Activated naive CD8-positive, alpha-beta T cell treated with anti-CD3 and anti-CD28 coated beads for 36 hours (primary cell): Measurements from ENCODE around the gene IL18R1. TPM values are rescaled to one million over a fixed set of nuclear protein-coding genes. Genes with fewer than 3 reads are reported as not detected.

Experiments
- DNase-seq: peaks from one replicate; pipeline ENCODE4 v3.0.0; 2021
- H3K27ac Mint-ChIP-seq: one replicate; pipeline ENCODE4 v1.8.0; 2022; ENCODE audit warnings: mild to moderate bottlenecking, moderate library complexity, mixed read lengths
- H3K27me3 Mint-ChIP-seq: one replicate; pipeline ENCODE4 v1.8.0; 2022; ENCODE audit warnings: mild to moderate bottlenecking, mixed read lengths
- H3K36me3 Mint-ChIP-seq: one replicate; pipeline ENCODE4 v1.8.0; 2021; ENCODE audit warnings: mild to moderate bottlenecking, mixed read lengths
- H3K4me1 Mint-ChIP-seq: one replicate; pipeline ENCODE4 v1.8.0; 2021; ENCODE audit warnings: mixed read lengths
- H3K4me3 Mint-ChIP-seq: one replicate; pipeline ENCODE4 v1.8.0; 2022; ENCODE audit warnings: mild to moderate bottlenecking, moderate library complexity, mixed read lengths
- H3K9me3 Mint-ChIP-seq: one replicate; pipeline ENCODE4 v1.8.0; 2022; ENCODE audit warnings: mixed read lengths
- total RNA-seq, 2 experiments: library from RNA; stranded (reverse); gene quantifications; one replicate each; pipeline ENCODE4 v1.2.3, GENCODE V29; 2021

IL18R1 gene
- total RNA-seq, 2 experiments from 2014 or later = 20.6 to 21.8 TPM

- Mint-ChIP-seq H3K9me3 (no peaks in the 10 kb centered on the region), H3K36me3 (no peaks in the 10 kb centered on the region), H3K27me3 (no peaks in the 10 kb centered on the region), H3K4me1 (peaks cover 6% of the 10 kb centered on the region), H3K4me3 (no peak overlapping the region), H3K27ac (no peak overlapping the region)
- DNase-seq = no peak
Measured at GRCh38 chr2:102446936-102447335, 91.3 kb downstream of the IL18R1 start.

Other genes with a start within 250 kb of the IL18R1 start
- gene IL1R1, start 213.1 kb upstream of the IL18R1 start, total RNA-seq = 1 to 10 TPM in 1 of 2 experiments, under 1 TPM in 1; 0.70 to 1.2 TPM
- gene IL1RL2, start 168.8 kb upstream of the IL18R1 start, total RNA-seq = under 1 TPM in 1 of 2 experiments, not detected in 1; 0.25 TPM
- gene IL1RL1, start 44.2 kb upstream of the IL18R1 start, total RNA-seq = under 1 TPM; 0.10 to 0.18 TPM
- gene IL18RAP, start 67.4 kb downstream of the IL18R1 start, total RNA-seq = 1 to 10 TPM; 5.3 to 5.5 TPM
- gene SLC9A4, start 117.4 kb downstream of the IL18R1 start, total RNA-seq = not detected